GM23338 (cell line): Measurements from ENCODE around the gene ALKAL2. TPM values are rescaled to one million over a fixed set of nuclear protein-coding genes. Genes with fewer than 3 reads are reported as not detected.

Experiments used
- ATAC-seq: fragments of 200-7000 bp; cut with Tn5 transposase; 3 replicates; pipeline ENCODE4 v1.9.1; 2020
- DNase-seq: peaks from one replicate; pipeline ENCODE4 v3.0.0-alpha.2; 2015; ENCODE audit warnings: low spot score
- H2AFZ ChIP-seq: fragments of 200-600 bp; sonication (generic); 2 replicates; pipeline ENCODE4 v1.8.0; 2016; ENCODE audit warnings: antibody characterized with exemption, mild to moderate bottlenecking, moderate library complexity
- H3F3A ChIP-seq: fragments of 200-600 bp; sonication (generic); replicated peaks from 2 replicates; pipeline ENCODE4 v1.8.0; 2017; ENCODE audit warnings: antibody characterized with exemption, mixed run types, low read depth
- H3K27ac ChIP-seq: fragments of 200-600 bp; sonication (generic); 2 replicates; pipeline ENCODE4 v1.6.1; 2016; ENCODE audit warnings: low read depth
- H3K27me3 ChIP-seq: fragments of 200-600 bp; sonication (generic); 2 replicates; pipeline ENCODE4 v1.8.0; 2016; ENCODE audit warnings: mild to moderate bottlenecking, mixed run types, moderate library complexity; ENCODE audit not compliant: insufficient read depth
- H3K36me3 ChIP-seq: fragments of 200-600 bp; sonication (generic); 2 replicates; pipeline ENCODE4 v1.8.0; 2016; ENCODE audit warnings: mild to moderate bottlenecking; ENCODE audit not compliant: insufficient read depth
- H3K4me1 ChIP-seq: fragments of 200-600 bp; sonication (generic); 2 replicates; pipeline ENCODE4 v1.8.0; 2016; ENCODE audit warnings: mild to moderate bottlenecking, moderate library complexity; ENCODE audit not compliant: insufficient read depth
- H3K4me2 ChIP-seq: fragments of 200-600 bp; sonication (generic); 2 replicates; pipeline ENCODE4 v1.7.1; 2017; ENCODE audit warnings: mixed run types
- H3K4me3 ChIP-seq: fragments of 200-600 bp; sonication (generic); 2 replicates; pipeline ENCODE4 v1.6.1; 2016; ENCODE audit warnings: mixed run types
- H3K79me2 ChIP-seq: fragments of 200-600 bp; sonication (generic); replicated peaks from 2 replicates; pipeline ENCODE4 v1.8.0; 2017; ENCODE audit warnings: mild to moderate bottlenecking; ENCODE audit not compliant: insufficient read depth
- H3K9me2 ChIP-seq: fragments of 200-600 bp; sonication (generic); 2 replicates; pipeline ENCODE4 v1.8.0; 2017; ENCODE audit not compliant: insufficient read depth
- H4K20me1 ChIP-seq: fragments of 200-600 bp; sonication (generic); replicated peaks from 2 replicates; pipeline ENCODE4 v1.8.0; 2017; ENCODE audit warnings: mild to moderate bottlenecking; ENCODE audit not compliant: insufficient read depth
- H3K27ac Mint-ChIP-seq: 2 replicates; pipeline ENCODE4 v1.8.0; 2020; ENCODE audit warnings: inconsistent platforms, mild to moderate bottlenecking, moderate library complexity, mixed read lengths
- H3K27me3 Mint-ChIP-seq: 3 replicates; pipeline ENCODE4 v1.8.0; 2022; ENCODE audit warnings: low read depth, mild to moderate bottlenecking, moderate library complexity, mixed read lengths, inconsistent platforms; ENCODE audit not compliant: insufficient read depth, poor library complexity
- H3K36me3 Mint-ChIP-seq: 3 replicates; pipeline ENCODE4 v1.8.0; 2021; ENCODE audit warnings: low read depth, mild to moderate bottlenecking, inconsistent platforms, moderate library complexity, mixed read lengths
- H3K4me1 Mint-ChIP-seq: 3 replicates; pipeline ENCODE4 v1.8.0; 2020; ENCODE audit warnings: mild to moderate bottlenecking, inconsistent platforms, mixed read lengths
- H3K4me3 Mint-ChIP-seq: 3 replicates; pipeline ENCODE4 v1.8.0; 2021; ENCODE audit warnings: moderate library complexity, mild to moderate bottlenecking, inconsistent platforms, mixed read lengths
- H3K9me3 Mint-ChIP-seq: 3 replicates; pipeline ENCODE4 v1.8.0; 2020; ENCODE audit warnings: moderate library complexity, mild to moderate bottlenecking, inconsistent platforms, mixed read lengths
- CTCF ChIP-seq, 2 experiments: fragments of 200-600 bp in 1 of 2; sonication (generic) in 1 of 2; conservative IDR thresholded peaks; 2 replicates each; pipeline versions ENCODE4 v1.5.1 to v1.6.1; 2016 to 2017; ENCODE audit warnings: antibody characterized with exemption in 2 of 2, low read depth in 2 of 2, mild to moderate bottlenecking in 2 of 2, moderate library complexity in 1 of 2
- JUNB ChIP-seq: IDR thresholded peaks from one replicate; pipeline ENCODE4 v1.6.1; 2016; ENCODE audit warnings: antibody characterized with exemption; ENCODE audit not compliant: unreplicated experiment
- POLR2AphosphoS5 ChIP-seq: IDR thresholded peaks from 2 replicates; pipeline ENCODE4 v1.6.1; 2016; ENCODE audit warnings: antibody characterized with exemption, low read depth
- REST ChIP-seq: IDR thresholded peaks from one replicate; pipeline ENCODE4 v1.6.1; 2018; ENCODE audit warnings: antibody characterized with exemption; ENCODE audit not compliant: unreplicated experiment
- STAT1 ChIP-seq: IDR thresholded peaks from one replicate; pipeline ENCODE4 v1.6.1; 2016; ENCODE audit warnings: antibody characterized with exemption; ENCODE audit not compliant: unreplicated experiment
- ZNF114 ChIP-seq: fragments of 250-450 bp; sonication (Bioruptor Pico); IDR thresholded peaks from 2 replicates; pipeline ENCODE4 v1.5.0; 2020; ENCODE audit warnings: mild to moderate bottlenecking, moderate library complexity
- polyA plus RNA-seq: library from polyadenylated mRNA; unstranded; fragments of >200 nt; fragmentation: Nextera tagmentation; extraction: Ambion mirVana; gene quantifications from 2 replicates; pipeline ENCODE4 v1.2.1, GENCODE V29; 2016
- total RNA-seq: library from RNA; depleted of rRNA; stranded (reverse); fragments of >200 nt; shearing (Covaris generic); gene quantifications from 2 replicates; pipeline ENCODE4 v1.2.3, GENCODE V29; 2014; rRNA removed

Gene ALKAL2
- total and polyA plus RNA-seq, 2 experiments from 2014 or later, result 6.4 to 12.1 TPM

GRCh38 chr2:231521-232185, 56.2 kb downstream of the ALKAL2 start:
- H3K27me3 ChIP-seq, result no peaks in the 10 kb centered on the region
- no peaks in the 10 kb centered on the region for H3F3A ChIP-seq
- DNase-seq (no peak), ATAC-seq (no peak)
- H3K4me3 ChIP-seq, result no peak overlapping the region
- Mint-ChIP-seq H3K36me3 (peaks cover 19% of the 10 kb centered on the region), H3K27me3 (no peaks in the 10 kb centered on the region), H3K4me1 (peaks cover 23% of the 10 kb centered on the region), H3K9me3 (no peaks in the 10 kb centered on the region), H3K27ac (no peak overlapping the region), H3K4me3 (no peak overlapping the region)
- H4K20me1 ChIP-seq, result no peaks in the 10 kb centered on the region
- no peaks in the 10 kb centered on the region for H3K79me2 ChIP-seq
- TF ChIP-seq POLR2AphosphoS5 (no peak), REST (no peak), STAT1 (no peak), CTCF (conservative IDR thresholded peaks at IDR 0.05; ENCODE audit: low read depth in 2 of 2) (no peak), JUNB (no peak), ZNF114 (CRISPR knock-in tag) (no peak)
- no peak overlapping the region for H2AFZ ChIP-seq
- peaks cover 5% of the 10 kb centered on the region; the same call in 1 of the 2 replicates for H3K9me2 ChIP-seq
- peaks cover 17% of the 10 kb centered on the region for H3K4me1 ChIP-seq
- no peak overlapping the region for H3K4me2 ChIP-seq
- H3K36me3 ChIP-seq, result no peaks in the 10 kb centered on the region
- H3K27ac ChIP-seq, result no peak overlapping the region

Other genes with a start within 250 kb of the ALKAL2 start
- gene FAM110C, start 241.6 kb downstream of the ALKAL2 start, total RNA-seq, result 20.9 and 24.8 TPM in 2 replicates
- gene FAM110C, start 241.6 kb downstream of the ALKAL2 start, polyA plus RNA-seq, result 7.9 and 9.7 TPM in 2 replicates
- gene SH3YL1, start 24.1 kb downstream of the ALKAL2 start, total RNA-seq, result 42.1 and 45.8 TPM in 2 replicates
- 31.5 and 35.6 TPM in 2 replicates for gene SH3YL1, start 24.1 kb downstream of the ALKAL2 start, polyA plus RNA-seq
- 189 and 213 TPM in 2 replicates for gene ACP1, start 23.1 kb downstream of the ALKAL2 start, total RNA-seq
- gene ACP1, start 23.1 kb downstream of the ALKAL2 start, polyA plus RNA-seq, result 263 and 281 TPM in 2 replicates